C1 segment of cervical spinal cord (tissue), 14 donors: ENCODE results near the gene ATP6V0D1.

ENCODE experiments used
- DNase-seq, 14 donors: peaks; one replicate each; lab custom pipeline; 2025; lab: John Stamatoyannopoulos, UW

The ATP6V0D1 gene

DNA sequence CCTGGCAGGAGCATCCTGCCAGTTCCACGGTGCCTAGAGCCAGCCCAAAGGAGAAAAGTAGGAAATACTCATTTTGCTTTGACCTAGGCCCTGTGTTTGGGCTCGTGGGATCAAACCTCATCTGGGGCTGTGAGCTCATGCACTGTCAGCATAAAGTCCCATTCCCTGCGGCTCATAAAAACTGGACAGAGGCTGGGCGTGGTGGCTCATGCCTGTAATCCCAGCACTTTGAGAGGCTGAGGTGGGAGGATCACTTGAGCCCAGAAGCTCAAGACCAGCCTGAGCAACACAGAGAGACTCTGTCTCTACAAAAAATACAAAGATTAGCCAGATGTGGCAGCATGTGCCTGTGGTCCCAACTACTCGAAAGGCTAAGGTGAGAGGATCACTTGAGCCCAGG lies 17.9 kb downstream of the ATP6V0D1 start:
- no peak for DNase-seq

GRCh38 chr16:67462279-67462655 lies 18.7 kb downstream of the ATP6V0D1 start:
- no peak for DNase-seq

DNA sequence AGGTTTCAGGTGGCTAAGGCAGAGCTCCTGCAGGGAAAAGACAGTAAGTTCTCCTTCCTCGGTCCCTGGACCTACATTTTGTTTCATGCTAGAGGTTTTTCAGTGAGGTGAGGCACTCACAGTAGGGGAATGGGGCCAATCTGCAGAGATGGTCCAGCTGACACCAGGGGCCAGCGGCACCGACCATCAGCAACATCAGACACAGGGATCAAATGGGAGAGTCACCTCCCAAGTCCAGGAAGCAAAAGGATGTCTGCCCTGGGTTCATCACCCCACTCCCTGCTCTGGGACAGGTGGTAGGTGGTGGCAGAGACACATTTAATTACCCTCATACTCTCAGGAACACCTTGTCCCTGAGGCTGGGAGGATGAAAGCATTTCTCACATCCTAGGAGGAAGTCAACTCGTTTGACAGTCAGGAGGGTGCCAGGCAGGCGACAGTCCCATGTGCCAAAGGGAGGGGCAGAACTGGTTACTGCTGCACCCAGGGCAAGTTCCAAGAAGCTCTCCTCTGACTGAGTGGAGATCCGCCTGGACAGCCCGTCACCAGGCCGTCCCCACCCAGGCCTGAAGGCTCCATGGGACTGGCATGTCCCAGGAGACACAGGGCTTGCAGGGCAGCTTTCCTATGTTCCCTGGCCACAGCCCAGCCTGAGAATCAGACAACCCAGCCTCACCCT lies 19.2 kb downstream of the ATP6V0D1 start:
- DNase-seq, result peak in 1 of 14 donors; percentile 33

DNA sequence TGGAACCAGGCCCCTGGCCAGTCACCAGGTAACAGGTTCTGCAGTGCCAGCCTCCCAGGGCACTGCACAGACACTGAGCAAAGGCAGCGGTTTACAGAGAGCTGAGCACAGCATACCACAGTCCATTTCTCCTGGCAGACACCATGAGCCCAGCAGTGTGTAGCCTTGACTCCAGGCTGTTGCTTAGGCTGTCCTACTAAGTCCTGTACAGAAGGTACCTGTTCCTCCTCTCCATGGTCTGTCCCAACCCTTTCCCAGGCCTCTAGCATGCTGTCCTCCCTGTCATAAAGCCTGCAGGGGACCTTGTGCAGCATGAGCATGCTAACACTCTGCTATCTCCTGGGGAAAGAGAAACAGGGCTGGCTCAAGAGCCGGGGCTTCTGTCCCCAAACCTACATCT lies 20.0 kb downstream of the ATP6V0D1 start:
- no peak for DNase-seq

DNA sequence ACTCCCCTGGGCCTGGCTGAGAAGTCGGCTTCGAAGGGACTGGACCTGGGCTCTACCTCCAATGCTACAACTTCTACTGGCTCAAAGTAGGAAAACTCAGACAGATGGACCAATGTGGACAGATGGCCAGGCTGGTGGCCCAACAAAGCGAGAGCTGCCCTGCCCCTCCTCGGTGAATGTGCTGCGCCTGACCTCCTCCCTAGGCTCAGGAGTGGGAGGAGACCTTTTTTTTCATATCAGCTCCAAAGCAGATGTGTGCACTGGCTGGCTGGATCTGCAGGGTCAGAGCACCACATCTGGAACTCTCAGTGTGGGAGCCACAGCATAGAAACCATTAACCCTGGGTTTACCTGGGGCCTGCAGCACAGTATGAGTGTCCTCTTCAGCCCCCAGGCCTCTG lies 20.8 kb downstream of the ATP6V0D1 start:
- no peak for DNase-seq

DNA sequence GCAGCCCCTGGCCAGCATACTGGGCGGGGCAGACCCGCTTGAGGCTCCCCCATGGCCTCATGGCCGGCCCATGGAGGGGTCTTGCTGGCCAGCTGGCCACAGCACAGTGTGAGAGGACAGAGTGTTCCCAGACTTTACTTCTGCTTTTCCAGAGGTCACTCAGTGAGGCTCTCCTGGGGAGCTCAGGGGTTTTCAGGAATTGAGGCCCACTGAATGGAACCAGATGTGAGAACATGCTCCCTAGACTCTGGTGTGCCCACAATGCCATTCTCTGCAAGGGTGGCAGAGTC lies 21.2 kb downstream of the ATP6V0D1 start:
- DNase-seq, result peak in 1 of 14 donors; percentile 62

GRCh38 chr16:67459066-67459860 lies 21.7 kb downstream of the ATP6V0D1 start:
- DNase-seq, result peak in 6 of 14 donors; percentile 29 to 79 (median 59)

DNA sequence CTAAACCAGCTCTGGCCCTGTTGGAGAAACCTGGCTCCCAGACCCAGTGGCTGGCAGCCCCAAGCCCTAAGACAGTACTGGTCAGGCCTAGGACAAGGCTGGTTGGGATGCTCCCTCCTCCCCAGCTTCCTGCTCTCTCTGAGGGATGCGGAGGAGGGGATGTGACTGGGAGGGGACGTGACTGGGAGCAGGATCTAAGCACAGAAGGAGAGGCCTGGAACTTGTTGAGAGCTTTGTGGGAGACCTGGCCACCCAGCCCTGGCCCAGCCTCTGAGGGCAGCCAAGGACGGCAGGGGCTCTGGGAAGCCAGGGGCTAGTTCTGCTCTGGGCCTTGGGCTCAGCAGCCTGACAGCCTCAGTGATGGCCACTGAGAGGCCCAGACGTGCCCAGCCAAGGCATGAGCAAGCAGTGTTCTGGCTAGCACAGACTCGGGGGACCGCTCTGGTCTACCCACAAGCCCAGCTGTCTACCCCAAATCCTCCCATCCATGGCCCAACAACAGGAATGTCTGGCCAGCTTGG lies 22.8 kb downstream of the ATP6V0D1 start:
- no peak for DNase-seq

DNA sequence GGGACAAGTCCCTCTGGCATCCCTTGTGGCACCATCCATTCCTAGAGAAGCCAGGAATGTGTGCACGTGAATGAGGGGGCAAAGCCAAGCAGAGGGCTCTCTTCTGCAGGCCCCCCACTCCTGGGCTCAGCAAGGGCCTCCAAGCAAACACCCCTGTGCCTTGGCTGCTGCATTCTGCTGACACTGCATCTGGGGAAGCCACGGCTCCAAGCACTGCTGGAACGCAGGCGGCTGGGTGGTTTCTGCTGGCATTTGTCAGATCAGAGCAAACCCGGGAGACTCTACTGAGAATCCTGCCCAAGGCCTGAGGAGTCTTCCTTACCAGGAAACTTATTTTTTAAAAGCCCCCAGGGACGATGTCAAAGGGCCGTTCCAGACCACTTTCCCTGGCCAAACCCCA lies 23.3 kb downstream of the ATP6V0D1 start:
- DNase-seq, result no peak

DNA sequence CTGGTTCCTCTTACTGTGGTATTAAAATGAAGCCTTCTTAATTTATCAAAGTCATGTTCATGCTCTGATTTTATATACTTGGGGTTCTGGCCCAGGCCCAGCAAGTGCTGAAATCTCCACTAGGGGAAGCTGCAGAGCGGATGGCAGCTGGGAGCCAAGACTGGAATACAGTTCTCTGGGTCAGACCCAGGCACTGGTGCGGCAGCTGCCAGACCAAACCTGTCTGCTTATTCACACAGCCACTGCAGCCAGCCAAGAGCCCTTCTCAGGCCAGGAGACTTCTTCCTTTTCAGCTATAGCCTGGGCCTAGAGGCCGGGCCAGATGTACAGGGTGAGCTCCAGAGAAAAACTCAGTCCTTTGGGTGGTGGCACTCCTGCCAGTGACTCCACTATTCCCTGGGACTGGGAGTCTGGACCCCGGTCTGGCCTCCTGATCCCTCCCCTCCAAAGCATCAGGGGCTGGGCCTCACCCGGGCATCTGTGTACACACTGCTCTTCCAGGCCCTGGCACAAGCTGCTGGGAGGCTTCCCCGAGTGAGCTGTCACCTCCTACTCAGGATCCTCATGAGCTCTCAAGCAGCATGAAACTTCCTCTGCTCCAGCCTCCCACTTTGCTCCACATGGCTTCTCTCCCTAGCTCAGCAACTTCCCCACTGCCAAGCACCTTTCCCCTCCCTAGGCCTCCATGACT lies 24.4 kb downstream of the ATP6V0D1 start:
- DNase-seq, result peak in 3 of 14 donors; percentile 29 to 40 (median 31)

GRCh38 chr16:67454852-67455251 lies 26.1 kb downstream of the ATP6V0D1 start:
- no peak for DNase-seq

DNA sequence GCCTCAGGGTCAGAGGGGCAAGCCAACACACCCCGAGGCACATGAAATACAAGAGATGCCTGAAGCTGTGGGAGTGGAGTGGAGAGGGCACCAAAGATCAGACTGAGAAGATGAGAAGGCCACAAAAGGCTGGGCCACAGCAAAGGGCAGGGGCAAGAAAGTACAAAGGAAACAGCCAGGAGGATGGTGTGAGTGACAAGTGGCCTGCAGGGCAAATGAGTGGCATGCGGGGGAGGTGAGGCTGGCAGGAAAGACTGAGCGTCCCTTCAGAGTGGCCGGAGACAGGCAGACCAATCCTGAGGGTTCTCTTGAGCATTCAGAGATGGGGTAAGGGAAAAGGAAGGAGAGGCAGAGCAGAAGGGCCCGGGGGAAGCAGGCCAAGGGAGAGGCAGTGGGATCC lies 26.9 kb downstream of the ATP6V0D1 start:
- no peak for DNase-seq

GRCh38 chr16:67451704-67452435 lies 29.1 kb downstream of the ATP6V0D1 start:
- no peak for DNase-seq

GRCh38 chr16:67451061-67451703 lies 29.8 kb downstream of the ATP6V0D1 start:
- peak in 6 of 14 donors; percentile 10 to 60 (median 28) for DNase-seq

DNA sequence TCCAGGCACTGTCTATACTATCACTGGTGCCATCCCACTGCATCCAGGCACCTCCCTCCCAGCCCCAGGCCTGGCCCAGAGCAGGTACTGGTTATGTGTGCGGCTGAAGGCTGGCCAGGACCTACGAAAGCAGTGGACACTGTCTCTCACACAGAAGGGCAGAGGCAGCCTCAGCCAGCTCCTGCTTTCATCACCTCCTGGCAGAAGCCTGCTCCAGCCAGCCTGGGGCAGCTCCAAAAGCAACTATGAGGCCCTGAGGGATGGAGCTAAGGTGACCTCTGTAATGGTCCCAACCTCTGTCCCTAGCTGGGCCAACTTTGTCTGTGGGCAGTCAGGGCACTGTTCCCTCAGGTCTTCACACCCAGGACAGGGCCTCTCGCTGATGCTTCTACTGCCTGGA lies 31.2 kb downstream of the ATP6V0D1 start:
- DNase-seq, result peak in 2 of 14 donors; percentile 22 to 37

- no peak for DNase-seq
Measured at GRCh38 chr16:67449336-67449735, 31.6 kb downstream of the ATP6V0D1 start.

DNA sequence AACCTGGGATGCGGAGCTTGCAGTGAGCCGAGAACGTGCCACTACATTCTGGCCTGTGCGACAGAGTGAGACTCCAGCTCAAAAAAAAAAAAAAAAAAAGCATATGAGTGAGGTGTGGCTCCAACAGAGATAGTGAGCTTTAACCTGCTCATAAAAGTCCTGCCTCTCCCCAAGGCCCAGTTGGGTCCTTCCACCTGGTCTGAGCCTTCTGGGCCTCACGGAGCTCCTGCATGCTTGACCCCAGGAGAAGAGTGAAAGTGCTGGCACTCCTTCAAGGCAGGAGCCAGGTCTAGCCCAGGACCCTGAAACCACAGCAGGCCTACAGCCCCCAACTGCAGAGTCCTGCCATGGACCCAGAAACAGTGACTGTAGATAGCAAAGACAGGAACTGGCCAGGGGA lies 32.4 kb downstream of the ATP6V0D1 start:
- DNase-seq, result no peak

DNA sequence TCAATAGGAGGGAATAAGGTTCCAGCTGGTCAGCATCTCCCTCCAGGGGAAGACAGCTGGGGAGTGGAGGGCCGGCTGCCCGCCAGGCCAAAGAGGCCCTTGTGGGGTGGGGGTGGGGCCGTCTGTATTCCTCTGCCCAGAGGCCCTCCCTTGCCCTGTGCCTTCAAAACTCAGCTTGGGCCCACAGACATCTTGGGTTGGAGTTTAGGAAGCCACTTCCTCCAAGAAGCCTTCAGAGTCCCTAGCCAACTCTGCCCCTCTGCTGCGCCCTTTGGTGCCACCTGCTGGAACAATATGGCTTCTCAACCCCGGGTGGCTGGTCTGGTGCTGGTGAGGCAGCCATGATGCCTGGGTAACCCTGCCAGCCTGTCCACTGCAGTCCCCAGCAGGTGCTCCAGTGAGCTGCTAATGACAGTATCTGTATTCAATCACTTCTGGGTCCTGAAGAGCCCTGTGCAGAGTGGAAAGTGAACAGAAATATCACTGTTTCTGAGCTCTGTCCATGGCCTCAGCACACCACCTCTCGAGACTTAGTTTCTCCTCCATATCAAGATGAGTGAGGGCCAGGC lies 33.4 kb downstream of the ATP6V0D1 start:
- DNase-seq, result peak in 2 of 14 donors; percentile 11 to 18

GRCh38 chr16:67446968-67447507 lies 33.9 kb downstream of the ATP6V0D1 start:
- DNase-seq, result no peak
